Astrocyte of the spinal cord (primary cell): ENCODE data around the gene PATJ.

Experiments used
- DNase-seq: peaks from one replicate; pipeline ENCODE4 v3.0.0; 2011; ENCODE audit warnings: low read depth, low spot score
- H3K4me3 ChIP-seq: 2 replicates; pipeline ENCODE4 v1.5.1; 2011; ENCODE audit warnings: low read depth, mild to moderate bottlenecking, low read length, moderate library complexity
- CTCF ChIP-seq: IDR thresholded peaks from 2 replicates; pipeline ENCODE4 v1.5.1; 2012; ENCODE audit warnings: low read depth, mild to moderate bottlenecking, low read length, inconsistent platforms
- in situ Hi-C: cut with HindIII; loops from 2 replicates; pipeline ENCODE4 v1.10.0; 2017; ENCODE audit warnings: low sequenced_read_pairs

Gene PATJ

GRCh38 chr1:61993331-61993961 is 251.2 kb downstream of the PATJ start:
- peak; percentile 81 for DNase-seq
- H3K4me3 ChIP-seq, result no peak overlapping the region
- TF ChIP-seq CTCF, result no peak

GRCh38 chr1:61995641-61996040 is 253.4 kb downstream of the PATJ start:
- no peak overlapping the region for H3K4me3 ChIP-seq
- no peak for DNase-seq
- in situ Hi-C loops, result no loop called here
- no peak for TF ChIP-seq CTCF

More at GRCh38 chr1:61993331-61993961, 251.2 kb downstream of the PATJ start:
- in situ Hi-C loops, result no loop called here

GRCh38 chr1:61997123-61997522 is 254.8 kb downstream of the PATJ start:
- H3K4me3 ChIP-seq, result no peak overlapping the region
- in situ Hi-C loops, result no loop called here
- no peak for DNase-seq
- TF ChIP-seq CTCF, result no peak

GRCh38 chr1:62003777-62004176 is 261.5 kb downstream of the PATJ start:
- in situ Hi-C loops, result no loop called here

GRCh38 chr1:62006690-62007089 is 264.4 kb downstream of the PATJ start:
- in situ Hi-C loops, result no loop called here
- no peak for TF ChIP-seq CTCF
- no peak overlapping the region for H3K4me3 ChIP-seq
- DNase-seq, result no peak

More at GRCh38 chr1:62003777-62004176, 261.5 kb downstream of the PATJ start:
- no peak overlapping the region for H3K4me3 ChIP-seq
- no peak for DNase-seq
- no peak for TF ChIP-seq CTCF

- H3K4me3 ChIP-seq, result no peak overlapping the region
- no peak for TF ChIP-seq CTCF
- in situ Hi-C loops, result no loop called here
- no peak for DNase-seq
Observed at GRCh38 chr1:62011006-62011405, 268.7 kb downstream of the PATJ start.
